Activated CD8-positive, alpha-beta T cell treated with anti-CD3 and anti-CD28 coated beads for 36 hours (primary cell): ENCODE results near the gene STKLD1. TPM values are rescaled to one million over a fixed set of nuclear protein-coding genes. Genes with fewer than 3 reads are reported as not detected.

Experiments
- ATAC-seq: fragments of 200-7000 bp; cut with Tn5 transposase; one replicate; pipeline ENCODE4 v1.10.0; 2021; ENCODE audit warnings: mild to moderate bottlenecking, moderate library complexity
- CTCF ChIA-PET: fragments of 350-600 bp; sonication (Branson Sonifier 250); formaldehyde crosslinking; loops from one replicate; lab custom pipeline; 2021; ENCODE audit warnings: antibody characterized with exemption; lab: Charles Lee
- POLR2A ChIA-PET: fragments of 350-600 bp; sonication (Branson Sonifier 250); formaldehyde crosslinking; loops from one replicate; lab custom pipeline; 2021; ENCODE audit warnings: antibody characterized with exemption; lab: Charles Lee
- DNase-seq: peaks from one replicate; pipeline ENCODE4 v3.0.0-alpha.2; 2020
- H3K27ac Mint-ChIP-seq: one replicate; pipeline ENCODE4 v1.8.0; 2021; ENCODE audit warnings: mild to moderate bottlenecking, mixed read lengths
- H3K27me3 Mint-ChIP-seq: one replicate; pipeline ENCODE4 v1.8.0; 2021; ENCODE audit warnings: mixed read lengths
- H3K36me3 Mint-ChIP-seq: one replicate; pipeline ENCODE4 v1.8.0; 2021; ENCODE audit warnings: low read depth, mixed read lengths
- H3K4me1 Mint-ChIP-seq: one replicate; pipeline ENCODE4 v1.8.0; 2021; ENCODE audit warnings: low read depth, mixed read lengths
- H3K4me3 Mint-ChIP-seq: one replicate; pipeline ENCODE4 v1.8.0; 2021; ENCODE audit warnings: mild to moderate bottlenecking, moderate library complexity, mixed read lengths
- H3K9me3 Mint-ChIP-seq: one replicate; pipeline ENCODE4 v1.8.0; 2021; ENCODE audit warnings: mixed read lengths
- CTCF ChIP-seq: fragments of 200-600 bp; IDR thresholded peaks from one replicate; pipeline ENCODE4 v1.8.0; 2022; ENCODE audit warnings: antibody characterized with exemption, mild to moderate bottlenecking
- intact Hi-C: fragments of 100-400 bp; cut with micrococcal nuclease; formaldehyde crosslinking; loops from one replicate; pipeline ENCODE4 v1.10.0; 2022
- total RNA-seq, 2 experiments: library from RNA; stranded (reverse); gene quantifications; one replicate each; pipeline ENCODE4 v1.2.3, GENCODE V29; 2021

The STKLD1 gene
- total RNA-seq, 2 experiments from 2014 or later: 0.45 to 0.52 TPM

DNA sequence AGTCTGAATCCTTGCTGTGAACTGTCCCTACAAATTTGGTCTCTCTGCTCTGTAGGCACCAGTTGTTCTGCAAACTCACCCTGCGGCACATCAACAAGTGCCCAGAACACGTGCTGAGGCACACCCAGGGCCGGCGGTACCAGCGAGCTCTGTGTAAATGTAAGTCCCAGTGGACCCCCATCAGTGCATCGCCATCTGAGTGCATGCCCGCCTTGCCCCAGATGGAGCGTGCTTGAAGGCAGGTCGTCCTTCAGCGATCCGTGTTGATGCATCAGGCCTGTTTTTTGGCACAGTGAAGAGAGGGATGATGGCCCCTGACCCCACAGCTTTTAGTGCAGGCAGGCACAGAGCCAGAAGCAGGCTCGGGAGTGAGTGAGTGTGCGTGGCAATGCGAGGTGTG lies 18.5 kb upstream of the STKLD1 start:
- CTCF ChIA-PET: interaction anchor here (1.4 to 4.8 kb wide), 5 partner anchors 9 to 19 kb away, joined by 4 to 38 read pairs (median 6); partner anchors contain the start of genes MED22, RPL7A and STKLD1
- Mint-ChIP-seq H3K36me3 (peaks cover 31% of the 10 kb centered on the region), H3K9me3 (no peaks in the 10 kb centered on the region), H3K4me3 (peak overlapping the region; percentile 77), H3K27ac (peak overlapping the region; percentile 91), H3K4me1 (peaks cover 64% of the 10 kb centered on the region), H3K27me3 (no peaks in the 10 kb centered on the region)
- ATAC-seq (no peak), DNase-seq (no peak)
- POLR2A ChIA-PET: interaction anchor here (1.5 to 28.8 kb wide), 3 partner anchors 4 to 19 kb away, joined by 4 to 872 read pairs (median 872); partner anchors contain the start of genes MED22, RPL7A, STKLD1 and SURF1
- intact Hi-C loops: no loop called here
- no peak for TF ChIP-seq CTCF

DNA sequence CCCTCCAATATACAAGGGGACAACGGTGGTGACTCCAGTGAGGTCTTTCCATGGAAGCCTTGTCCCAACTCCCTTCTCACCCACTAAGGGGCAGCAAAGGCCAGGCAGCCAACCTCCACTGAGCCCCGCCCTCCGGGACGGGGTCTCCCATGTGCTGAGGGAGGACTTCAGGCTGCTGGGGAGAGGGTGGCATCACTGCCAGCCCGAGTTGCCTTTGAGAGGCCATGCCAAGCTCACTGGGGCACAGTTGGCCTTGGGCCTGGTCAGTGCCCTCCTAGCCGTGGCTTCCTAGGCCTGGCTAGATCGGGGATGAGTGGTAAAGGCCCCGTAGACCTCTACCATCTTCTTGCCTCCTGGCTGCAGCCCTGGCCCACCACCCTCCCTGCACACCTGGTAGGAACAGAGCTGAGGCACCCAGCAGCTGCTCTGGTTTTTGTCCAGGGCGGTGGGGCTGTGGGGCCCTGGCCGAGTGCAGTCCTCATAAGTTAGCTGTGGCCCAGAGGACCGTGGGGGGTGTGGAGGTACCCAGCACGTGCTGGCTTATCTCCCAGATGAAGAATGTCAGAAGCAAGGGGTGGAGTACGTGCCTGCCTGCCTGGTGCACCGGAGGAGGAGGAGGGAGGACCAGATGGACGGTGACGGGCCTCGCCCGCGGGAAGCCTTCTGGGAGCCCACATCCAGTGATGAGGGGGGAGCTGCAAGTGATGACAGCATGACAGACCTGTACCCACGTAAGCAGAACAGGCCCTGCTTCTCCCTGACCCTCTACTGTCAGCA lies 16.6 kb upstream of the STKLD1 start:
- ATAC-seq (peak; percentile 12), DNase-seq (peak; percentile 52)
- Mint-ChIP-seq H3K4me3 (peak overlapping the region; percentile 8), H3K9me3 (no peaks in the 10 kb centered on the region), H3K27ac (peak overlapping the region; percentile 91), H3K4me1 (peaks cover 61% of the 10 kb centered on the region), H3K36me3 (peaks cover 42% of the 10 kb centered on the region), H3K27me3 (no peaks in the 10 kb centered on the region)
- ChIA-PET POLR2A (interaction anchor here (0.7 to 28.8 kb wide), 6 partner anchors 2 to 110 kb away, joined by 3 to 872 read pairs (median 3); partner anchors contain the start of genes MED22, RPL7A, SURF1 and SURF2), CTCF (interaction anchor here (0.9 to 1.8 kb wide), 6 partner anchors 9 to 43 kb away, joined by 3 to 7 read pairs (median 4); no protein-coding TSS in a partner anchor)
- peak; percentile 42 for TF ChIP-seq CTCF
- intact Hi-C loops: no loop called here

DNA sequence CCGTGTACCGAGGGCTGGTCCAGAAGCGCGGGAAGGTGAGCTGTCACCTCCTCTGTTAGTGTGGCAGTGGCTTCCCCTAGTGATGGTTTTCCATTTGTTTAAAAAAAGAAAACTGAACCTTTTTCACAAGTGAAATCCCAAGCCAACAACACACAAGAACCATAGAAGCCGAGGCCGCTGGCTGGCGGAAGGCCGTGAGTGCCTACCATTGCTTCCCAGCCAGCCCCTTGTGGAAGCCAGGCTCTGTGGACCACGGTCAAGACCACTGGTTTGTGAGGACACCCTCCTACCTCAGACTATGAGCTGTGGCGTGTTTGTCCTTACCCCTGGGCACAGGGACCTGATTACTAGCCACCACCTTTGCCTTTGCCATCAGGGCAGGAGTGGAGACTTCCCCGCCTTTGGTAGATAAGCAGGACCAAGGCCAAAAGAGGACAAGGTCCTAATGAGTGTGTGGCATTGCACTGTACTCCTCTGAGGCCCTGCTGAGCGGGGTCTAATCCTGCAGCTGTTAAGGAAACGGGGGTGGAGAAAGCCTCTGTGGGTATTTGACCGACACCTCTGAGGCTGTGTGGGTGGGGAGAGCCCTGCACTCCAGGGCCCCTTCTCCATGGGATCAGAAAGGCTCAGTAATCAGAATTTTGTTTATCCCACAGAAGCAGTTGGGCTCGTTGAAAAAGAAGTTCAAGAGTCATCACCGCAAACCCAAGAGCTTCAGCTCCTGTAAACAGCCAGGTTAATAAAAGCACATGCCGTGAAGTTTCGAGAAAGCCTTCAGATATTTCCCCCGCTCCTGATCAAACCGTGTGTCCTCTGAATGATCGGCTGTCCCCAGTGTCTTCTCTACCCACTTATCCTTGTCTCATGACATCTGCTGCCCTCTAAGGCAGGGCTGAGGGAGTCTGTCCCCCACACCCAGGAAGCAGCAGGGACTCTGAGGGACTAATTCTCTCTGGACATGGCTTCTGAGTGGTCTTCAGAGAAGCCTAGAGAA lies 15.5 kb upstream of the STKLD1 start:
- no peaks in the 10 kb centered on the region for H3K27me3 Mint-ChIP-seq
- H3K4me1 Mint-ChIP-seq: peaks cover 52% of the 10 kb centered on the region
- DNase-seq (peak; percentile 58), ATAC-seq (no peak)
- H3K27ac Mint-ChIP-seq: peak overlapping the region; percentile 91
- H3K9me3 Mint-ChIP-seq: no peaks in the 10 kb centered on the region
- no peak for TF ChIP-seq CTCF
- CTCF ChIA-PET: interaction anchor here (0.9 to 1.5 kb wide), 4 partner anchors 10 to 42 kb away, joined by 3 to 6 read pairs (median 4); no protein-coding TSS in a partner anchor
- POLR2A ChIA-PET: interaction anchor here (1.2 to 28.8 kb wide), 4 partner anchors 1 to 57 kb away, joined by 3 to 872 read pairs (median 438); partner anchors contain the start of genes MED22, REXO4, RPL7A and SURF1
- intact Hi-C loops: no loop called here
- H3K4me3 Mint-ChIP-seq: no peak overlapping the region
- H3K36me3 Mint-ChIP-seq: peaks cover 49% of the 10 kb centered on the region

DNA sequence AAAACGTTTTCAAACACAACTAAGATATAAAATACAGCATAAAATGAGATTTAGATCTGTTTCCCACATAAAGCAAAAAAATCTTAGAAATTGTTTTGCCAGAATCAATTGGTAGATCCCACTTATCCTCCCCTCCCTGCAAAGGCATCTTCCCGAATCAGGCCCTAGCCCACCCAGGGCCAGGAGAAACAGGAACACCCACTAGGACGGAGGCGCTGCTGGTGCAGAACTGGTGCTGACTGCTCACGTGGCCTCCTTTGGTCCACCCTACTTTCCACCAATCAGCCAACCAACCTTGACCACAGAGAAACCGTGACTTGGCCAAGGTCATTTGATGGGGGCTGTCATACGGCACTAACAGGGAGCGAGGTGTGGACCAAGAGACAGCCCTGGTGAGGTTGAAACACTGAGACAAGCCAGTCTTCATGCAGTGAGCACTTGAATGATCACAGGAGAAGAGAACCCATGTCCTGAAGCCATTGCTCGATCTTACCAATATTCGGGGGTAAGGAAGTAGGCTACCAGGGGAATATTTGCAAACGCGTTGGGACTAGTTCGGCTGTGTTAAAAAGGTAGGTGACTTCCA lies 14.6 kb upstream of the STKLD1 start:
- Mint-ChIP-seq H3K27ac (peak overlapping the region; percentile 91), H3K4me3 (no peak overlapping the region), H3K9me3 (no peaks in the 10 kb centered on the region), H3K36me3 (peaks cover 58% of the 10 kb centered on the region), H3K27me3 (no peaks in the 10 kb centered on the region), H3K4me1 (peaks cover 54% of the 10 kb centered on the region)
- no peak for DNase-seq
- ChIA-PET POLR2A (interaction anchor here (1.2 to 28.8 kb wide), 5 partner anchors 0 to 56 kb away, joined by 3 to 872 read pairs (median 31); partner anchors contain the start of genes MED22, REXO4, RPL7A and SURF1), CTCF (interaction anchor here (1.2 to 1.5 kb wide), 2 partner anchors 9 to 125 kb away, joined by 3 to 6 read pairs; no protein-coding TSS in a partner anchor)
- TF ChIP-seq CTCF: no peak
- ATAC-seq: no peak
- intact Hi-C loops: no loop called here
